Bronchial epithelial cell (primary cell): ENCODE measurements around the gene ETV3L. TPM values are rescaled to one million over a fixed set of nuclear protein-coding genes. Genes with fewer than 3 reads are reported as not detected.
A peak's percentile ranks its signal among the peaks of the same experiment; 100 is the strongest.

Source experiments
- DNase-seq: peaks from one replicate; pipeline ENCODE4 v3.0.0-alpha.2; 2010; ENCODE audit warnings: low read depth
- FAIRE-seq: peaks from 2 replicates; lab custom pipeline; 2011; peaks lifted over from hg19 to GRCh38; lab: Jason Lieb, UNC
- H3K27me3 ChIP-seq: 2 replicates; pipeline ENCODE4 v1.5.1; 2011; ENCODE audit warnings: low read length; ENCODE audit not compliant: control insufficient read depth, insufficient read depth
- H3K36me3 ChIP-seq: 2 replicates; pipeline ENCODE4 v1.5.1; 2011; ENCODE audit warnings: low read length; ENCODE audit not compliant: control insufficient read depth, insufficient read depth
- H3K4me3 ChIP-seq: 2 replicates; pipeline ENCODE4 v1.5.1; 2011; ENCODE audit warnings: mild to moderate bottlenecking, low read depth, low read length, control low read depth
- CTCF ChIP-seq: IDR thresholded peaks from 2 replicates; pipeline ENCODE4 v1.5.1; 2011; ENCODE audit warnings: mild to moderate bottlenecking, moderate library complexity, low read length, control low read depth, inconsistent platforms; ENCODE audit not compliant: insufficient read depth, severe bottlenecking
- total RNA-seq: library from RNA; depleted of rRNA; stranded (reverse); fragments of >200 nt; gene quantifications from 2 replicates; pipeline ENCODE4 v1.2.1, GENCODE V29; 2014

The ETV3L gene
- total RNA-seq, 1 donor from 2014 or later: not detected

- DNase-seq (peak; percentile 33), FAIRE-seq (no peak)
- Histone ChIP-seq H3K27me3 (no peaks in the 10 kb centered on the region), H3K4me3 (no peak overlapping the region), H3K36me3 (peaks cover 28% of the 10 kb centered on the region)
- TF ChIP-seq CTCF: no peak
Observed at GRCh38 chr1:157135070-157135469, 35.5 kb upstream of the ETV3L start.

- FAIRE-seq (no peak), DNase-seq (no peak)
- Histone ChIP-seq H3K27me3 (no peaks in the 10 kb centered on the region), H3K36me3 (peaks cover 28% of the 10 kb centered on the region), H3K4me3 (no peak overlapping the region)
- TF ChIP-seq CTCF: no peak
Observed at GRCh38 chr1:157134442-157134841, 34.8 kb upstream of the ETV3L start.

GRCh38 chr1:157133426-157133825 lies 33.8 kb upstream of the ETV3L start:
- Histone ChIP-seq H3K36me3 (peaks cover 28% of the 10 kb centered on the region), H3K4me3 (no peak overlapping the region), H3K27me3 (no peaks in the 10 kb centered on the region)
- no peak for TF ChIP-seq CTCF
- FAIRE-seq (no peak), DNase-seq (no peak)

- Histone ChIP-seq H3K27me3 (no peaks in the 10 kb centered on the region), H3K36me3 (peaks cover 28% of the 10 kb centered on the region), H3K4me3 (no peak overlapping the region)
- DNase-seq: peak; percentile 81
- TF ChIP-seq CTCF: no peak
- FAIRE-seq: no peak
Observed at GRCh38 chr1:157132616-157133167, 33.1 kb upstream of the ETV3L start.

GRCh38 chr1:157132111-157132510 lies 32.5 kb upstream of the ETV3L start:
- no peak for DNase-seq
- Histone ChIP-seq H3K27me3 (no peaks in the 10 kb centered on the region), H3K4me3 (no peak overlapping the region), H3K36me3 (peaks cover 28% of the 10 kb centered on the region)
- FAIRE-seq: no peak
- no peak for TF ChIP-seq CTCF

- DNase-seq (no peak), FAIRE-seq (no peak)
- Histone ChIP-seq H3K36me3 (peaks cover 28% of the 10 kb centered on the region), H3K27me3 (no peaks in the 10 kb centered on the region), H3K4me3 (no peak overlapping the region)
- TF ChIP-seq CTCF: no peak
Observed at GRCh38 chr1:157131281-157131680, 31.7 kb upstream of the ETV3L start.
